Measurements from ENCODE around the gene TRIM47. TPM values are rescaled to one million over a fixed set of nuclear protein-coding genes. Genes with fewer than 3 reads are reported as not detected.

The TRIM47 gene, protein sequence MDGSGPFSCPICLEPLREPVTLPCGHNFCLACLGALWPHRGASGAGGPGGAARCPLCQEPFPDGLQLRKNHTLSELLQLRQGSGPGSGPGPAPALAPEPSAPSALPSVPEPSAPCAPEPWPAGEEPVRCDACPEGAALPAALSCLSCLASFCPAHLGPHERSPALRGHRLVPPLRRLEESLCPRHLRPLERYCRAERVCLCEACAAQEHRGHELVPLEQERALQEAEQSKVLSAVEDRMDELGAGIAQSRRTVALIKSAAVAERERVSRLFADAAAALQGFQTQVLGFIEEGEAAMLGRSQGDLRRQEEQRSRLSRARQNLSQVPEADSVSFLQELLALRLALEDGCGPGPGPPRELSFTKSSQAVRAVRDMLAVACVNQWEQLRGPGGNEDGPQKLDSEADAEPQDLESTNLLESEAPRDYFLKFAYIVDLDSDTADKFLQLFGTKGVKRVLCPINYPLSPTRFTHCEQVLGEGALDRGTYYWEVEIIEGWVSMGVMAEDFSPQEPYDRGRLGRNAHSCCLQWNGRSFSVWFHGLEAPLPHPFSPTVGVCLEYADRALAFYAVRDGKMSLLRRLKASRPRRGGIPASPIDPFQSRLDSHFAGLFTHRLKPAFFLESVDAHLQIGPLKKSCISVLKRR
- total RNA-seq (2022) (2.0 and 2.5 TPM in 2 replicates), Bru-seq, nascent RNA (percentile 24 among the genes with signal in this experiment), BruChase-seq, experiment 1, labeled RNA remaining after a 2-hour chase (percentile 26 among the genes with signal in this experiment), BruChase-seq, experiment 2, labeled RNA remaining after a 6-hour chase (percentile 25 among the genes with signal in this experiment)
- long read RNA-seq, partial matches to known transcripts, result 0 of 2 reads
- long read RNA-seq, other reads (novel, unspliced or antisense), result 0 of 2 reads

DNA sequence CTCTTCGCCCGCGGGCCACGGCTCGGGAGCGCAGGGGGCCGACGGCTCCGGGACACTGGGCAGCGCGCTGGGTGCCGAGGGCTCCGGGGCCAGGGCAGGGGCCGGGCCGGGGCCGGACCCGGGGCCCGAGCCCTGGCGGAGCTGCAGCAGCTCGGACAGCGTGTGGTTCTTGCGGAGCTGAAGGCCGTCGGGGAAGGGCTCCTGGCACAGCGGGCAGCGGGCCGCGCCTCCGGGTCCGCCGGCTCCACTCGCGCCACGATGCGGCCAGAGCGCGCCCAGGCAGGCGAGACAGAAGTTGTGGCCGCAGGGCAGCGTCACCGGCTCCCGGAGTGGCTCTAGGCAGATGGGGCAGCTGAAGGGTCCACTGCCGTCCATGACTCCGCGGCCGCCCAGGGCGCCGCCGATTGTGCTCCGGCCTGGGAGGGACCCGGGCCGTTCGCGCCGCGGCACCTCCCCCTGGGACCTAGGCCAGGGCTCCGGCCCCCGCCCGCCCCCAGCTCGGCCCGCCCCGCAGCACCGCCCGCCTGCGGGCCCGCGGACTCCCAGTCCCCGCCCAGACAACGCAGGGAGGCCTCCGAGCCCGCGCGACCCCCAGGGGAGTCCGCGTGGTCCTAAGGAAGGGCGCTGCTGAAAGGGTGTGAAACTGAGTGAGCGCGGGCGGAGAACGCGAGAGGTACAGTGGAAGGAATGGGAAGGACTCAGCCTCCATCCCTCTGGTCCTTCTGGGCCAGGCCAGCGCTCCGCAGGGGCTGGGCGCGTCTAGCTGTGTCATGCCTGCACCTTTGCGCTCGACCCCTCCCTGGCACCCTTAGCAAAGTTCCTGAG lies at the start of gene TRIM47:
Gene TRIM47, minus strand, starts transcription at position 408 of the 825 bp plus-strand sequence. Its CDS starts 33 bp downstream, at position 375.
- peak; percentile 62 to 64 for DNase-seq
- CTCF ChIA-PET, result interaction anchor here (0.5 to 3.4 kb wide), 12 partner anchors 12 to 1015 kb away, joined by 3 to 34 read pairs (median 4); partner anchors contain the start of genes GALK1 and WBP2
- BruUV-seq (replicated peaks), result no TSS peak
- H3K36me3 ChIP-seq (ENCODE audit: control insufficient read depth, insufficient read depth, low read length), result no peaks in the 10 kb centered on the region
- no peaks in the 10 kb centered on the region for H3K9me3 ChIP-seq
- TF ChIP-seq, protein P1, sequence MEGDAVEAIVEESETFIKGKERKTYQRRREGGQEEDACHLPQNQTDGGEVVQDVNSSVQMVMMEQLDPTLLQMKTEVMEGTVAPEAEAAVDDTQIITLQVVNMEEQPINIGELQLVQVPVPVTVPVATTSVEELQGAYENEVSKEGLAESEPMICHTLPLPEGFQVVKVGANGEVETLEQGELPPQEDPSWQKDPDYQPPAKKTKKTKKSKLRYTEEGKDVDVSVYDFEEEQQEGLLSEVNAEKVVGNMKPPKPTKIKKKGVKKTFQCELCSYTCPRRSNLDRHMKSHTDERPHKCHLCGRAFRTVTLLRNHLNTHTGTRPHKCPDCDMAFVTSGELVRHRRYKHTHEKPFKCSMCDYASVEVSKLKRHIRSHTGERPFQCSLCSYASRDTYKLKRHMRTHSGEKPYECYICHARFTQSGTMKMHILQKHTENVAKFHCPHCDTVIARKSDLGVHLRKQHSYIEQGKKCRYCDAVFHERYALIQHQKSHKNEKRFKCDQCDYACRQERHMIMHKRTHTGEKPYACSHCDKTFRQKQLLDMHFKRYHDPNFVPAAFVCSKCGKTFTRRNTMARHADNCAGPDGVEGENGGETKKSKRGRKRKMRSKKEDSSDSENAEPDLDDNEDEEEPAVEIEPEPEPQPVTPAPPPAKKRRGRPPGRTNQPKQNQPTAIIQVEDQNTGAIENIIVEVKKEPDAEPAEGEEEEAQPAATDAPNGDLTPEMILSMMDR (IDR thresholded peaks at IDR 0.05; ENCODE audit: insufficient read depth in 1 of 2, low read depth in 1 of 2, low read length in 1 of 2, severe bottlenecking in 1 of 2, unreplicated experiment in 1 of 2), result peak; percentile 7 to 14
- Mint-ChIP-seq H3K36me3 (ENCODE audit: insufficient read depth, unreplicated experiment) (no peaks in the 10 kb centered on the region), H3K4me1 (ENCODE audit: low read depth, unreplicated experiment) (peaks cover 12% of the 10 kb centered on the region), H3K4me3 (ENCODE audit: unreplicated experiment) (peak within 1 kb of the TSS; percentile 70), H3K9me3 (ENCODE audit: unreplicated experiment) (no peaks in the 10 kb centered on the region), H3K27ac (ENCODE audit: unreplicated experiment) (no peak within 1 kb of the TSS), H3K27me3 (ENCODE audit: insufficient read depth, unreplicated experiment) (no peaks in the 10 kb centered on the region)
- POLR2A ChIA-PET, result interaction anchor here (0.6 to 1.4 kb wide), 3 partner anchors 98 to 206 kb away, joined by 3 to 4 read pairs (median 4); a partner anchor contains a TSS
- peak within 1 kb of the TSS; percentile 46 for H3K4me3 ChIP-seq (ENCODE audit: low read depth, low read length)
- peaks cover 13% of the 10 kb centered on the region for H3K4me1 ChIP-seq
- H3K27me3 ChIP-seq (replicated peaks; ENCODE audit: control insufficient read depth, insufficient read depth, low read length), result no peaks in the 10 kb centered on the region; the same call in 1 of the 2 replicates
- intact Hi-C loops (cut with micrococcal nuclease; ENCODE audit: unreplicated experiment), result no loop called here

DNA sequence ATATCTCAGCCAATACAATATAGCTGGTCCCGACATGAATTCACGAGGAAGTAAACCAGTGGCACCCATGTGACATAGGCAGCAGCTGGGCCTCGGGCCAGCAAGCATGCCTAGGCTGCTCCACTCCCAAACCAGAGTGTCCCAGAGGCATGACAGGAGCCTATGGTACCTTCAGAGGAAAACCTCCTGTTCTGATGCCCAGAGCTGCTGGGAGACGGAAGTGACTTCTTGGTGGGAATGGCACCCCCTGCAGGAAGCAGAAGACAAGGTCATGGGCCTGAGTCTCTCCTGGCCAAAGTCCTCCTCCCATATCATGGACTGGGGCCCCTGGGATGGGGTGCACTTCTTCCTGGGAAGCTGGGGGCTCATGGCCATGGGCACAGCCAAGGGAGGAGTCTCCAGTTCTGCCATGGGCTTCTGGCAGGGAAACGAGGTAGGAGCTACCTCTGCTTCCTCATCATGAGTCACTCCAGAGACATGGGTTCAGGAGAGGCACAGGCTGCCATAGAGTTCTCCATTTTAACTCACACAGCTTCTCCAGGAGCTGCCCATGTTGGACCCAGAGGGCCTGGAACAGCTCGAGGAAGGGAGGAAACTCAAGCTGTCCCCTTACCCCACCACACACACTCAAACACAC lies 49.0 kb upstream of the TRIM47 start:
- no peaks in the 10 kb centered on the region for H3K27me3 ChIP-seq (replicated peaks; ENCODE audit: control insufficient read depth, insufficient read depth, low read length)
- Mint-ChIP-seq H3K9me3 (ENCODE audit: unreplicated experiment) (no peaks in the 10 kb centered on the region), H3K27ac (ENCODE audit: unreplicated experiment) (no peak overlapping the region), H3K27me3 (ENCODE audit: insufficient read depth, unreplicated experiment) (no peaks in the 10 kb centered on the region), H3K4me3 (ENCODE audit: unreplicated experiment) (no peak overlapping the region), H3K36me3 (ENCODE audit: insufficient read depth, unreplicated experiment) (no peaks in the 10 kb centered on the region), H3K4me1 (ENCODE audit: low read depth, unreplicated experiment) (no peaks in the 10 kb centered on the region)
- TF ChIP-seq, protein P1 (IDR thresholded peaks at IDR 0.05; ENCODE audit: insufficient read depth in 1 of 2, low read depth in 1 of 2, low read length in 1 of 2, severe bottlenecking in 1 of 2, unreplicated experiment in 1 of 2), result peak; percentile 31 to 49
- peak in 1 of 2 experiments; percentile 45 for DNase-seq
- no peaks in the 10 kb centered on the region for H3K36me3 ChIP-seq (ENCODE audit: control insufficient read depth, insufficient read depth, low read length)
- BruUV-seq (replicated peaks), result no TSS peak
- intact Hi-C loops (cut with micrococcal nuclease; ENCODE audit: unreplicated experiment), result no loop called here
- no peak overlapping the region for H3K4me3 ChIP-seq (ENCODE audit: low read depth, low read length)
- ChIA-PET CTCF (interaction anchor here (0.6 to 1.4 kb wide), 3 partner anchors 16 to 331 kb away, joined by 3 to 4 read pairs (median 3); partner anchors contain the start of gene MRPL38), POLR2A (no interaction called here)
- H3K4me1 ChIP-seq, result peaks cover 10% of the 10 kb centered on the region
- 0 out of 2 replicates have a peak, but pooled peaks cover 5% of the 10 kb centered on the region for H3K9me3 ChIP-seq
